PFSK-1 (cell line): ENCODE data around the gene MAP1LC3A.

Experiments
- FOXP2 ChIP-seq: optimal IDR thresholded peaks from 2 replicates; pipeline ENCODE3; 2011; ENCODE audit warnings: borderline replicate concordance, control low read depth, inconsistent platforms; ENCODE audit not compliant: insufficient read depth; ENCODE audit errors: extremely low read length, extremely low read depth
- POLR2AphosphoS5 ChIP-seq: IDR thresholded peaks from 2 replicates; pipeline ENCODE4 v1.6.1; 2012; ENCODE audit warnings: low read depth, mild to moderate bottlenecking, control low read depth, low read length, moderate library complexity
- REST ChIP-seq, 2 experiments: IDR thresholded peaks; 2 replicates each; pipeline versions ENCODE4 v1.6.1 to v1.8.0; 2011 to 2012; ENCODE audit warnings: low read depth in 2 of 2, low read length in 2 of 2, control low read depth in 1 of 2, inconsistent platforms in 1 of 2, mild to moderate bottlenecking in 1 of 2, moderate library complexity in 1 of 2; ENCODE audit not compliant: insufficient read depth in 1 of 2
- SIN3A ChIP-seq: IDR thresholded peaks from 2 replicates; pipeline ENCODE4 v1.6.1; 2012; ENCODE audit warnings: mild to moderate bottlenecking, low read length, moderate library complexity, borderline replicate concordance; ENCODE audit not compliant: insufficient read depth
- TAF1 ChIP-seq: IDR thresholded peaks from 2 replicates; pipeline ENCODE4 v1.6.1; 2012; ENCODE audit warnings: low read length, control low read depth, borderline replicate concordance; ENCODE audit not compliant: insufficient read depth

Gene MAP1LC3A

GRCh38 chr20:34532320-34532719, 26.2 kb upstream of the MAP1LC3A start:
- TF ChIP-seq SIN3A = no peak
- TF ChIP-seq FOXP2 = no peak
- no peak for TF ChIP-seq TAF1
- no peak for TF ChIP-seq REST (IDR thresholded peaks at IDR 0.05; ENCODE audit: insufficient read depth in 1 of 2, low read depth in 2 of 2, low read length in 2 of 2)
- TF ChIP-seq POLR2AphosphoS5 = no peak

DNA sequence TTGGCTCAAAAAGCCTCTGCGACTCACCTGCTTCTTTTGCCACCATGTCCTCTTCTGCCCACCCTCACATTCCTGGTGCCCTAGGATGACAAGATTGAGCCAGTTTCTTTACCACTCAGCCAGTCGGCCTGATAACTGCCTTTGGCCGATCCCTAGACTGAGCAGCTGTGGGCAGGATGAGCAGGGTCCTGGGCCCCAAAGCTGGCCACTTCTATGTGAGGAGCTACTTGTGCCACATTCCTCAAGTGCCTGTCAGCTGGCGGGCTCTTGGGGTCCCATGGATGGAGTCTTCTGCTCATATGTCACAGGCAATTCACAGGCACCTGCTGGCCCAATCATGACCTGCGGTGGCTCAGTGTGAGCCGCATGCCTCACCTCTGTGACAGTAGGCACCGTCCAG, 25.8 kb upstream of the MAP1LC3A start:
- TF ChIP-seq REST (IDR thresholded peaks at IDR 0.05; ENCODE audit: insufficient read depth in 1 of 2, low read depth in 2 of 2, low read length in 2 of 2) (no peak), POLR2AphosphoS5 (no peak), TAF1 (no peak), SIN3A (no peak)

DNA sequence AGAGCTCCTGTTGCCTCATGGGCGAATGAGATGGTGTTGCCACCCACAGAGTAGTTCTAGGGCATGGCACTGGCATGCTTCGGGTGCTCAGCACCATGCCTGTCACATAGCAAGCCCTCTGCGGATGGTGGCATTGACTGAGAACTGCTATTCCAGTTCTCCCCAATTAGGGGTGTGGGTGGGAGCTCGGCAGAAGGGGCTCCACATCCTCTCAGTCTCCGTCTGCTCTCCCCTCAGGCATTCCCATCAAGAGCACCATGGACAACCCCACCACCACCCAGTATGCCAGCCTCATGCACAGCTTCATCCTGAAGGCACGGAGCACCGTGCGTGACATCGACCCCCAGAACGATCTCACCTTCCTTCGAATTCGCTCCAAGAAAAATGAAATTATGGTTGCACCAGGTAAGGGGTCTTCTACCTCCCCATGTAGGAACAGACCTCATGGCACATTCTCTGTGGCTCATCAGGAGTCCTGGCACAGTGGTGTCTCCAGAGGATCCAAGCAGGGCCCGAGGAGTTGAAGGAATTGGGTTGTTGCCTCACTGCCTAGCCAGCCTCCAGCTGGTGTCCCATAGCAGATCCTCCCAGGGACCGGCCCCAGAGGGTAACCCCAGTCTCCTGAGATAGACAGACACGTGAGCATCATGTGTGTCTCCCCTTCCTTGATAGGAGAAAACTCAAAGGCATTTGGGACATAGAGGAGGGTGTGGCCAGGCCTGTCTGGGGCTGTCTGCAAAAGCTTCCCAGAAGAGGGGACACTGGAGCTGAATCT, 23.9 kb upstream of the MAP1LC3A start:
- TF ChIP-seq SIN3A = no peak
- TF ChIP-seq POLR2AphosphoS5 = no peak
- no peak for TF ChIP-seq FOXP2
- TF ChIP-seq REST (IDR thresholded peaks at IDR 0.05; ENCODE audit: insufficient read depth in 1 of 2, low read depth in 2 of 2, low read length in 2 of 2) = no peak
- TF ChIP-seq TAF1 = no peak

- TF ChIP-seq SIN3A (no peak), REST (IDR thresholded peaks at IDR 0.05; ENCODE audit: insufficient read depth in 1 of 2, low read depth in 2 of 2, low read length in 2 of 2) (no peak)
Measured at GRCh38 chr20:34535301-34535840, 23.1 kb upstream of the MAP1LC3A start.

DNA sequence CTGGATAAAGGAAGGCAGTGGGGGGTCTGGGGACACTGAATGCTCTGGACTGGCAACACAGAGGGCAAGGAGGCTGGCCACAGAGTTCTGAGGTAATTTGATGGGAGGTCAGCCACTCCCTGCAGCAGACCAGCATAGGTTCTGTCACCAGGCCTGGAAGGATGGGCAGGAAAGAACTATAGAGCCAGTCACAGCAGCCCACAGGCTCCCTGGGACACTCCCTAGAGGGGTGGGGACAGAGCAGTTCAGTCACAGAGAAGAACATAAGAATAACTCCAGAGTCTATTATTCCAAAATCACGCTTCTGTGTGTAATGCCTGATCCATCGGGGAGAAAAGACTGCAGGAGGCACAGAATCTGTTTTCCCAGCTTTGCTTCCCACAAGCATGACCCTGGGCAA, 22.7 kb upstream of the MAP1LC3A start:
- no peak for TF ChIP-seq FOXP2
- no peak for TF ChIP-seq SIN3A
- TF ChIP-seq TAF1 = no peak
- no peak for TF ChIP-seq REST (IDR thresholded peaks at IDR 0.05; ENCODE audit: insufficient read depth in 1 of 2, low read depth in 2 of 2, low read length in 2 of 2)
- no peak for TF ChIP-seq POLR2AphosphoS5
